HG03039 (cell line): ENCODE data around the gene ARID3C.

Experiments used
- ATAC-seq: cut with Tn5 transposase; IDR thresholded peaks from one replicate; pipeline ENCODE4 v1.9.1; 2021; ENCODE audit warnings: mild to moderate bottlenecking, moderate library complexity; ENCODE audit not compliant: unreplicated experiment

The ARID3C gene

GRCh38 chr9:34578241-34579103 lies 50.4 kb downstream of the ARID3C start:
- ATAC-seq = no peak

DNA sequence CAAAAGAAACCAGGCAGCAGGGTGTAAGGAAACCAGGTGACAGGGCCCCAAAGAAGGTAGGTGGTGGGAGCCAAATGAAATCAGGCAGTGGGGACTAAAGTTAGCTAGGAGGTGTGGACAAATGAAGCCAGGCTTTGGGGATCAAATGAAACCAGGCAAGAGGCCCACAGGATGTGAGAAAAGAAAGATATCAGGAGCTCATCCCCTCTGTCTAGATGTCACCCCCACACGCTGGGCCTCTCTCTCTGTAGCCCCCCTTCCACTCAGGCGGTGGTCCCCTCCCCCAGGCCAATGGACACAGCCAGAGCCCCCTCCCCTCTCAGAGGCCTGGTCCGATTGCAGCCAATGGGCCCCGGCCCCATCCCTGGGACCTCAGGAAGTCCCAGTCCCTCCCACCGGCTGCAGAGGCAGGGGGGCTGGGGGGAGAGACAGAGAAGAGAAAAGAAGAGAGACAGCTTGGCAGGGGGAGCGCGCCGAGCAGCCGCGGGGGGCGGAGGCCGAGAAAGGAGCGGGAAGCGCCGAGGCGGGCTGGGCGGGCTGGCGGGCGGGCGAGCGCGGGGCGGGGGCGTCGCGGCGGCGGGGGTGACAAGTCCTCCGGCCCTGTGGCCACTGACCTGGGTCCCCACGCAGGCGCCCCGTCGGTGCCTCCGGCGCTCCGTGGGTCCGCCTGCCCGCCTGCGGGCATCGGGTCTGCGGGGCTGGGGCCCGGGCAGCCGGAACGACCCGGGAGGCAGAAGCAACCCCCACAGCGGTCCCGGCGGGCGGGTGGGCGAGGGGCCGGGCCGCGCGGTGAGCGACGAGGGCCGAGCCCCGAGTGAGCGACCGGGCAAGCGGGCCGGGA lies 51.2 kb downstream of the ARID3C start:
- ATAC-seq = no peak

DNA sequence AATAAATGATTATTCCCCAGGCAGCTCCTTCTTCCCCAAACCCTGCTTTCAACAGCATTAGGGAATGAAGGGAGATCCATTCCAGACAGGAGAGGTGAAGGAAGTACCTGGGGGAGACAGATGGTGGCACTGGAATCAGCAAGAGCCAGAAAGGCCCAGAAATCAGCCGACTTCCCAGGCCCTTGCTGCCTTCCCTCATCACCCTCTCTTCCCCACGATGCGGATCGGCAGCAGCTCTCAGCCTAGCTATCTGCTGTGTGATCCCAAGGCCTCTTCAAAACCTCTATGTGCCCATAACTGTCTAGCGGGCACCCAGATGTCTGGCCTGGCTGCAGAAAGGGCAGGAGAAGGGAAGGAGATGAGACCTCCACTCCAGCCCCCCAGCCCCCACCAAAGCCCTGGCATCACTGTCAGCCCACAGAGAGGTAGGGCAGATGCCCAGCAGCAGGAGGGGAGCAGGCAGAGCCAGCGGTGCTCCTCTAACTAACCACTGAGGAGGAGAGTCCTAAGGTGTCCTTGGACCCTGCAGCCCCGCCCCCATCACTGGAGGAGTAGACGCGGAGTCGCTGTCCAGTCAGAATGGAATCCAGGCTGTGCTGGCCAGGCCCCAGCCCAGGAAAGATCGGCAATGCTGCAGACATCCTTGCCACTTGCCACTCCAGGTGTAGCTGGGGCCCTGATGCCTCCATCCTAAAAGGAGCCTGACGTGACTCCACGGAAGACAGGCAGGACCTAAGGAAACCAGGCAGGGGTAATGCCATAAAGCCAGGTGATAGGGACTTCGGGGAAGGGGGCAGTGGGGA lies 52.1 kb downstream of the ARID3C start:
- ATAC-seq = no peak

DNA sequence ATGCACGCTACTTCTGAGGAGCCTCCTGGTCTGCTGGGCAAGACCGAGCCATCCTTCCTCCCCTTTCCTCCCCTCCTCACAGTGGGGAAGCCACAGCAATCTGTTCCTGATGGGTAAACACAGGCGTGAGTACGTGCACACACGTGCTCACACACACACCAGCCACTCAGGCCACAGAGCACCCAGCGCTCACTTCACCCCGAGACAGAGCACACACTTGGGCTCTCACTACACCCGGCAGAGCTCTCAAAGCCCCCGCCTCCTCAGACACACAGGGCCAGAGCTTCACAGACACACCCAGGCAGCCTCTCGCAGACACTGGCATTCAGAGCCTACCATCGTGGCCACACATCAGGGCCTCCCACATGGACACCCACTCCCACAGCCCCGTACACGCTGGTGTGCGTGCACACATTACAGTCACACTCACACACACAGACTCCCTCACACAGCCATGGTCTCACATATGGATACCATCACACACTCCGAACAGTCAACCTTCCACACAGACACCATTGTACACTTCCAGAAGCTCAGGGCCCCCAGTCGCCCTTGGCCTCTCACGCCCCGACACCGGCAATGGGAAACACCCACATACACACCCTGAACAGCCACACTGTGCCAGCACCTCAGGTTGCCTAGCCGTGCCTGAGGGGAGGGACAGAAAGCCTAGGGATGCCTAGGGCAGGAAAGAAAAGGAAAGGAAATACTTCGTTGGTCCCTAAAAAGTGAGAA lies 52.8 kb downstream of the ARID3C start:
- ATAC-seq = no peak

DNA sequence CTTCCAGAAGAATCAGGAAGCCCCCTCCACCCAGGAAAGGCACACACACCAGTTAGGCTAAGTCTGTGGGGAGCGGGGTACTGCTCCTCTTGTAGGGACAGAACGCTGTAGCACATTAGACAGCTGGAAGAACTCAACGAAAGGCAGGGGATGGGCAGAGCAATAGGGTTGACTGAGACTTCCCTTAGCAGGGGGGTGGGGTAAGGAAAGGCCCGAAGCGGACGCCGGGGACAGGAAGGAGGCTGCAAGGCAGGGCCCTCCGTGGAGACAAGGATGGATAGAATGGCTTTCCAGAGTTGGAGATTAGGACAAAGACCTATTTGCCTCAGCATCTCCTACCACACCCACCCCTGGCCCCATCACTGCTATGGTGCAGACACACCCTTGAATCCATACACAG lies 53.6 kb downstream of the ARID3C start:
- no peak for ATAC-seq

DNA sequence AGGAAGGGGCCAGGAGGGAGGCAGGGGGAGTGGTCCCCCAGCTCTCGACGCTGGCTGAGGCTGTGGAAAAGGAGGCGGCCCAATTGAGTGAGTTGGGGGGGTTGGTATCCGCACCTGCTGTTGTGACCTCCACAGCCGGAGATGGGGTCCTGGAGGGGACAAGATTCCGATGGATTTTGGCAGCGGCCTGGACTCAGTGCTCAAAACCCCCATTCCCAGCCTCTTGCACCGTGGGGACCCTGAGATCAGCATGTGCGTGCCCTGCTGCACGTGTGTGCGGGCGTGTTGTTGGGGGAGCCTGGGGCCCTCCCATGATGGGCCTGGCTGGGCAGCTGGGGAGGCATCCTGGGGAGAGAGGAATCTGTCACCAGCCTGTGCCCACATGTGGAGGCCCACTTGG lies 54.3 kb downstream of the ARID3C start:
- ATAC-seq = no peak

- no peak for ATAC-seq
Measured at GRCh38 chr9:34573599-34574325, 55.1 kb downstream of the ARID3C start.

DNA sequence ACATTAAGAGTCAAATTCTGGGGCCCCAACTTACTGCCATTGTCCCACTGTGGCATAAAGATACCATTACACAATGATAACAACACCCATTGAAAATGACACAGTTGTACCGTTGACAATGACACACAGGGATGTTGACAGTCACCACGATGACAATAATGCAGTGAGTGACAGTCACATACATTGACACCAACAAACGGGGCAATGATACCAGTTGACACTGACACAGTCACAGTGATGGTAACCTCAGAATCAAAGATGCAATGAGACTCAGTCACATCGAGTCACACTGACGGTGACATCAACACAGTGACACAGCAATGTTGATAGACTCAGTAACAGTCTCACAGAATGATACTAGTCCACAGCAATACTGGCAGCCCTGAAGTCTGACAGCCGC lies 56.2 kb downstream of the ARID3C start:
- ATAC-seq = no peak

DNA sequence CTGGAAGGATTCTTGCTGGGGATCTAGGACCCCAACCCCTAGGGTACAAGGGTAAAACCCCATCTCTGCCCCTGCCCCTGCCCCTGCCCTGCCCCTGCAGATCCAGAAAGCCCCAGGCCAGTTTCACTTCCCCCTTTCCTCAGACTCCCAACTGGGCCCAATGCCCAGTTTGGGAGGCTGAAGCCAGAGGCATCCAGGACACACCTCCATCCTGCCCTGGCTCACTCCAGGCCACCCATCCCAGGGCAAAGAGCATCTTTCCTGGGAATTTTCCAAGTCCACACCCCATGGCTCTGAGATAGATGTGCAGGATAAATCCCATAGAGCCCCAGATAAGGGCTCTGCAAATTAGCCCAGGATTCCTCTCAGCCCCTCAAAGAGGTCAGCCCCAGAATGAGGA lies 56.8 kb downstream of the ARID3C start:
- no peak for ATAC-seq

GRCh38 chr9:34571481-34571810 lies 57.4 kb downstream of the ARID3C start:
- no peak for ATAC-seq
